HepG2 (cell line): ENCODE results near the gene RPL23. TPM values are rescaled to one million over a fixed set of nuclear protein-coding genes. Genes with fewer than 3 reads are reported as not detected.

Experiments used
- ATAC-seq: fragments of 200-7000 bp; cut with Tn5 transposase; 3 replicates; pipeline ENCODE4 v1.9.1; 2020; ENCODE audit warnings: mild to moderate bottlenecking, moderate library complexity
- BruUV-seq: library from RNA; stranded (reverse); fragments of 400-500 nt; replicated peaks from 2 replicates; lab custom pipeline; 2021; lab: Mats Ljungman, UMichigan
- CTCF ChIA-PET: fragments of 300-600 bp; formaldehyde crosslinking; extraction: SDS; loops from one replicate; lab custom pipeline; 2021; ENCODE audit warnings: low total read pairs, inconsistent platforms, low intra/inter-chr PET ratio; lab: Yijun Ruan, JAX
- POLR2A ChIA-PET: fragments of 350-600 bp; sonication (Branson Sonifier 250); formaldehyde crosslinking; loops from one replicate; lab custom pipeline; 2020; ENCODE audit warnings: antibody characterized with exemption, inconsistent platforms; lab: Yijun Ruan, JAX
- DNase-seq: peaks from one replicate; pipeline ENCODE4 v3.0.0-alpha.2; 2015; ENCODE audit warnings: low spot score
- FAIRE-seq: peaks from 3 replicates; lab custom pipeline; 2011; peaks lifted over from hg19 to GRCh38; lab: Jason Lieb, UNC
- H2AFZ ChIP-seq: one replicate; pipeline ENCODE4 v1.6.1; 2011; ENCODE audit warnings: low read length, inconsistent platforms
- H3K27ac ChIP-seq: fragments of 300-600 bp; 3 replicates; pipeline ENCODE4 v1.8.0; 2011; ENCODE audit warnings: mixed run types, mild to moderate bottlenecking, mixed read lengths, low read length, inconsistent platforms; ENCODE audit not compliant: insufficient read depth; ENCODE audit errors: extremely low read length
- H3K27me3 ChIP-seq, 2 experiments: fragments of 200-600 bp in 1 of 2; 2 replicates in 1 of 2; 3 replicates in 1 of 2; pipeline versions ENCODE4 v1.6.0 to v1.8.0; 2011; ENCODE audit warnings: low read length in 2 of 2, mild to moderate bottlenecking in 2 of 2, moderate library complexity in 2 of 2, inconsistent platforms in 1 of 2; ENCODE audit not compliant: insufficient read depth in 2 of 2, control insufficient read depth in 1 of 2
- H3K36me3 ChIP-seq, 2 experiments: fragments of 200-600 bp in 1 of 2; replicated peaks in 1 of 2; 2 replicates in 1 of 2; 3 replicates in 1 of 2; pipeline versions ENCODE4 v1.5.1 to v1.8.0; 2011; ENCODE audit warnings: low read length in 2 of 2, inconsistent platforms in 1 of 2; ENCODE audit not compliant: insufficient read depth in 2 of 2, control insufficient read depth in 1 of 2
- H3K4me1 ChIP-seq: 2 replicates; pipeline ENCODE4 v1.5.1; 2012; ENCODE audit warnings: low read length, inconsistent platforms; ENCODE audit not compliant: insufficient read depth
- H3K4me2 ChIP-seq: 2 replicates; pipeline ENCODE4 v1.6.0; 2011; ENCODE audit warnings: low read depth, low read length, inconsistent platforms
- H3K4me3 ChIP-seq, 3 experiments: fragments of 200-600 bp in 1 of 3; sonication (generic), shearing (Covaris generic) in 1 of 3; replicated peaks in 1 of 3; 2 replicates each; pipeline ENCODE4 v1.5.1; 2011 to 2016; ENCODE audit warnings: low read length in 3 of 3, inconsistent platforms in 2 of 3, low read depth in 2 of 3, mild to moderate bottlenecking in 2 of 3, control low read depth in 1 of 3, mixed read lengths in 1 of 3; ENCODE audit not compliant: insufficient read depth in 1 of 3
- H3K79me2 ChIP-seq: one replicate; pipeline ENCODE4 v1.6.1; 2011; ENCODE audit warnings: low read length, inconsistent platforms; ENCODE audit not compliant: insufficient read depth
- H3K9ac ChIP-seq: 2 replicates; pipeline ENCODE4 v1.6.0; 2011; ENCODE audit warnings: mild to moderate bottlenecking, low read depth, low read length, inconsistent platforms; ENCODE audit not compliant: insufficient read depth
- H3K9me3 ChIP-seq: 2 replicates; pipeline ENCODE4 v1.5.1; 2012; ENCODE audit warnings: mild to moderate bottlenecking, low read length
- H4K20me1 ChIP-seq: 2 replicates; pipeline ENCODE4 v1.6.0; 2011; ENCODE audit warnings: inconsistent platforms, mild to moderate bottlenecking, low read length, moderate library complexity; ENCODE audit not compliant: insufficient read depth
- ATM ChIP-seq: fragments of 450-650 bp; IDR thresholded peaks from 2 replicates; pipeline ENCODE4 v1.7.1; 2017; ENCODE audit warnings: mild to moderate bottlenecking, borderline replicate concordance
- GMEB2 ChIP-seq: IDR thresholded peaks from 2 replicates; pipeline ENCODE4 v1.6.1; 2016; ENCODE audit warnings: missing biosample characterization, missing genetic modification reagents, low read depth
- HDAC1 ChIP-seq: sonication (generic); formaldehyde crosslinking; IDR thresholded peaks from 2 replicates; pipeline ENCODE4 v1.5.1; 2020; ENCODE audit warnings: mild to moderate bottlenecking, missing genetic modification reagents
- MEIS2 ChIP-seq: sonication (generic); formaldehyde crosslinking; IDR thresholded peaks from 2 replicates; pipeline ENCODE4 v1.9.0; 2021; ENCODE audit warnings: mild to moderate bottlenecking, missing genetic modification reagents
- PCBP1 ChIP-seq: fragments of 200-400 bp; formaldehyde crosslinking; IDR thresholded peaks from 2 replicates; pipeline ENCODE4 v1.6.1; 2017; ENCODE audit warnings: mild to moderate bottlenecking, low read depth, low read length, borderline replicate concordance
- PHF21A ChIP-seq: sonication (generic); formaldehyde crosslinking; IDR thresholded peaks from 2 replicates; pipeline ENCODE4 v1.5.0; 2020; ENCODE audit warnings: mild to moderate bottlenecking, missing genetic modification reagents
- RAD51 ChIP-seq: fragments of 450-650 bp; IDR thresholded peaks from 2 replicates; pipeline ENCODE4 v1.6.1; 2016; ENCODE audit warnings: borderline replicate concordance
- SRY ChIP-seq: sonication (generic); formaldehyde crosslinking; IDR thresholded peaks from 2 replicates; pipeline ENCODE4 v1.8.0; 2022; ENCODE audit warnings: mild to moderate bottlenecking, missing genetic modification reagents
- TCF12 ChIP-seq, 2 experiments: fragments of 450-650 bp in 1 of 2; sonication (generic) in 1 of 2; formaldehyde crosslinking in 1 of 2; IDR thresholded peaks; 2 replicates each; pipeline versions ENCODE4 v1.6.1 to v1.8.0; 2017 to 2022; ENCODE audit warnings: antibody characterized with exemption in 1 of 2, mild to moderate bottlenecking in 1 of 2, missing genetic modification reagents in 1 of 2, moderate library complexity in 1 of 2
- ZC3H4 ChIP-seq: sonication (generic); formaldehyde crosslinking; IDR thresholded peaks from 2 replicates; pipeline ENCODE4 v1.4.0; 2020; ENCODE audit warnings: missing genetic modification reagents, borderline replicate concordance
- ZNF275 ChIP-seq: sonication (generic); formaldehyde crosslinking; IDR thresholded peaks from 2 replicates; pipeline ENCODE4 v1.8.0; 2022; ENCODE audit warnings: missing genetic modification reagents, mild to moderate bottlenecking, inconsistent platforms, borderline replicate concordance
- ZNF367 ChIP-seq: sonication (generic); formaldehyde crosslinking; IDR thresholded peaks from 2 replicates; pipeline ENCODE4 v1.4.0; 2020; ENCODE audit warnings: missing genetic modification reagents, borderline replicate concordance
- ZNF788 ChIP-seq: sonication (generic); formaldehyde crosslinking; IDR thresholded peaks from 2 replicates; pipeline ENCODE4 v1.5.0; 2020; ENCODE audit warnings: mild to moderate bottlenecking, missing genetic modification reagents, borderline replicate concordance
- ZNF878 ChIP-seq: sonication (generic); formaldehyde crosslinking; IDR thresholded peaks from 2 replicates; pipeline ENCODE4 v1.8.1; 2023; ENCODE audit warnings: mild to moderate bottlenecking, missing genetic modification reagents, moderate library complexity
- ZSCAN30 ChIP-seq: sonication (generic); formaldehyde crosslinking; IDR thresholded peaks from 2 replicates; pipeline ENCODE4 v1.5.0; 2020; ENCODE audit warnings: mild to moderate bottlenecking, missing genetic modification reagents
- WGBS: methylation state at CpG from one replicate; pipeline ENCODE4 v1.1.6; 2017; ENCODE audit warnings: low lambda C conversion rate; 5-methylcytosine and 5-hydroxymethylcytosine counted together
- in situ Hi-C: cut with HindIII; loops from 2 replicates; pipeline ENCODE4 v1.10.0; 2017; ENCODE audit warnings: low pct_unique_long_range_greater_than_20kb; ENCODE audit not compliant: extremely low pct_ligation_motif_present
- intact Hi-C: fragments of 100-400 bp; cut with micrococcal nuclease; formaldehyde crosslinking; loops from one replicate; pipeline ENCODE4 v1.10.0; 2022; ENCODE audit not compliant: unreplicated experiment
- polyA plus RNA-seq, 8 experiments: library from polyadenylated mRNA; depleted of rRNA in 3 of 8; stranded (reverse) in 7 of 8; unstranded in 1 of 8; fragments of >200 nt; fragmentation: Illumina TruSeq in 4 of 8; extraction: Trizol in 4 of 8; gene quantifications; 2 replicates each; pipeline versions ENCODE4 v1.2.1 to v1.2.3, GENCODE V29; 2011 to 2016; ENCODE audit warnings: low read depth in 4 of 8, missing spikeins in 1 of 8, mixed read lengths in 1 of 8; ENCODE audit not compliant: insufficient read depth in 1 of 8
- total RNA-seq, 5 experiments: library from RNA; depleted of rRNA; stranded (reverse); fragments of >200 nt; fragmentation: Illumina TruSeq; extraction: Trizol; gene quantifications; 2 replicates each; pipeline ENCODE4 v1.2.3, GENCODE V29; 2016; ENCODE audit warnings: low read depth in 1 of 5
- TF ChIP-seq, protein P1 (sequence below): sonication (generic); formaldehyde crosslinking; IDR thresholded peaks from 2 replicates; pipeline ENCODE4 v1.4.0; 2020; ENCODE audit warnings: mild to moderate bottlenecking, missing genetic modification reagents

RPL23 gene
- total and polyA plus RNA-seq, 2 of the 13 experiments (the other 11 are each of a cell fraction or from before 2014, with no cell fraction given), result 2,790 to 4,860 TPM

- CTCF ChIA-PET, result no interaction called here
- no peak for ATAC-seq
- peaks cover 56 to 86% of the 10 kb centered on the region in 2 experiments for H3K36me3 ChIP-seq
- no peak for TF ChIP-seq PCBP1
- TF ChIP-seq ZNF788 (CRISPR knock-in tag), result no peak
- no peak for TF ChIP-seq MEIS2 (CRISPR knock-in tag)
- TF ChIP-seq ZNF367 (CRISPR knock-in tag), result no peak
- TF ChIP-seq, protein P1, sequence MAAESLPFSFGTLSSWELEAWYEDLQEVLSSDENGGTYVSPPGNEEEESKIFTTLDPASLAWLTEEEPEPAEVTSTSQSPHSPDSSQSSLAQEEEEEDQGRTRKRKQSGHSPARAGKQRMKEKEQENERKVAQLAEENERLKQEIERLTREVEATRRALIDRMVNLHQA (CRISPR knock-in tag), result no peak
- TF ChIP-seq RAD51, result no peak
- TF ChIP-seq ZC3H4 (CRISPR knock-in tag), result no peak
- TF ChIP-seq SRY (CRISPR knock-in tag), result no peak
- TF ChIP-seq PHF21A (CRISPR knock-in tag), result no peak
- TF ChIP-seq ZNF275 (CRISPR knock-in tag), result no peak
- no peak for TF ChIP-seq TCF12 (IDR thresholded peaks at IDR 0.05)
- no peak for TF ChIP-seq TCF12 (CRISPR knock-in tag; IDR thresholded peaks at IDR 0.05)
- no peak for TF ChIP-seq ZNF878 (CRISPR knock-in tag)
- TF ChIP-seq GMEB2 (CRISPR knock-in tag), result no peak
- TF ChIP-seq ZSCAN30 (CRISPR knock-in tag), result no peak
- TF ChIP-seq HDAC1, result no peak
- no peak for TF ChIP-seq ATM
- TF ChIP-seq, all 625 proteins: peak for 0
- no peak overlapping the region for H2AFZ ChIP-seq
- H3K9me3 ChIP-seq, result no peaks in the 10 kb centered on the region
- no peak for FAIRE-seq
- H3K9ac ChIP-seq, result no peak overlapping the region
- 97% methylated on average over 8 of the region's 8 CpGs for WGBS
- in situ Hi-C loops, result no loop called here
- H4K20me1 ChIP-seq, result peaks cover 25% of the 10 kb centered on the region
- peaks cover 8% of the 10 kb centered on the region for H3K4me1 ChIP-seq
- H3K27ac ChIP-seq, result no peak overlapping the region
- H3K4me2 ChIP-seq, result no peak overlapping the region
- intact Hi-C loops, result no loop called here
- peaks cover 23% of the 10 kb centered on the region for H3K79me2 ChIP-seq
- H3K27me3 ChIP-seq, result no peaks in the 10 kb centered on the region
- no peak overlapping the region for H3K4me3 ChIP-seq
- POLR2A ChIA-PET, result no interaction called here
- DNase-seq, result no peak
- BruUV-seq, result no TSS peak
Measured at GRCh38 chr17:38890410-38890746, 36.9 kb upstream of the RPL23 start.
